Measurements from ENCODE around the gene KIF6. TPM values are rescaled to one million over a fixed set of nuclear protein-coding genes. Genes with fewer than 3 reads are reported as not detected.

Gene KIF6
- total RNA-seq, 1 experiment from 2014 or later: 2.7 TPM

DNA sequence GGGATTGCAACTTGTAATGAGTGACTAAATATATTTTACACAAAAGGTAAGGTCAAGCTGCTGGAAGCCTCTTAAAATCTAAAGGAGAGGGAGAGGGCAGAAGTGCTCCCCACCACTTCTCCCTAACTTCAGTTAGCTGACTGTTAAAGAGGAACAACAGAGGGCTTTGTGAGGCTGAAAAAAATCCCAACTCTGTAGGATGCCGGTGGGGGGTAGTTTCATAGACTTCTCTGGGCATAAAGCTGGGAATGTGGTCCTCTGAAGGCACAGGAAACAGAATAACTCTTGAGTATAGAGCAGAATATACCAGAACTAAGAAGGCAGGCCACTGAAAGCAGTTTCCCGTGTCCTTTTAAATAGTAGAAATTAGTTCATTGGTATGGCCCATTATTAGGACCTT, 71.6 kb downstream of the KIF6 start:
- Histone ChIP-seq H3K36me3 (ENCODE audit: insufficient read depth, low read length, poor library complexity, severe bottlenecking) (no peaks in the 10 kb centered on the region), H3K27ac (ENCODE audit: low read depth, low read length, poor library complexity, severe bottlenecking) (no peak overlapping the region), H3K9me3 (ENCODE audit: low read depth, low read length, poor library complexity, severe bottlenecking) (no peaks in the 10 kb centered on the region), H3K27me3 (replicated peaks; ENCODE audit: insufficient read depth, low read depth, low read length, poor library complexity) (no peaks in the 10 kb centered on the region), H3K4me3 (ENCODE audit: low read depth, low read length, poor library complexity, severe bottlenecking) (no peak overlapping the region), H3K4me1 (ENCODE audit: insufficient read depth, low read length, poor library complexity, severe bottlenecking) (no peaks in the 10 kb centered on the region)
- peak; percentile 24 for DNase-seq (ENCODE audit: low spot score)
- intact Hi-C loops (cut with micrococcal nuclease; ENCODE audit: unreplicated experiment): no loop called here
- TF ChIP-seq EZH2 (IDR thresholded peaks at IDR 0.05; ENCODE audit: borderline replicate concordance, low read depth, low read length, poor library complexity, severe bottlenecking): no peak
- TF ChIP-seq, protein P1, sequence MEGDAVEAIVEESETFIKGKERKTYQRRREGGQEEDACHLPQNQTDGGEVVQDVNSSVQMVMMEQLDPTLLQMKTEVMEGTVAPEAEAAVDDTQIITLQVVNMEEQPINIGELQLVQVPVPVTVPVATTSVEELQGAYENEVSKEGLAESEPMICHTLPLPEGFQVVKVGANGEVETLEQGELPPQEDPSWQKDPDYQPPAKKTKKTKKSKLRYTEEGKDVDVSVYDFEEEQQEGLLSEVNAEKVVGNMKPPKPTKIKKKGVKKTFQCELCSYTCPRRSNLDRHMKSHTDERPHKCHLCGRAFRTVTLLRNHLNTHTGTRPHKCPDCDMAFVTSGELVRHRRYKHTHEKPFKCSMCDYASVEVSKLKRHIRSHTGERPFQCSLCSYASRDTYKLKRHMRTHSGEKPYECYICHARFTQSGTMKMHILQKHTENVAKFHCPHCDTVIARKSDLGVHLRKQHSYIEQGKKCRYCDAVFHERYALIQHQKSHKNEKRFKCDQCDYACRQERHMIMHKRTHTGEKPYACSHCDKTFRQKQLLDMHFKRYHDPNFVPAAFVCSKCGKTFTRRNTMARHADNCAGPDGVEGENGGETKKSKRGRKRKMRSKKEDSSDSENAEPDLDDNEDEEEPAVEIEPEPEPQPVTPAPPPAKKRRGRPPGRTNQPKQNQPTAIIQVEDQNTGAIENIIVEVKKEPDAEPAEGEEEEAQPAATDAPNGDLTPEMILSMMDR (conservative IDR thresholded peaks at IDR 0.05; ENCODE audit: low read depth, low read length): no peak
- CTCF ChIA-PET: no interaction called here
- no TSS peak for BruUV-seq (replicated peaks)
- POLR2A ChIA-PET (ENCODE audit: low non-redundant PET): no interaction called here

DNA sequence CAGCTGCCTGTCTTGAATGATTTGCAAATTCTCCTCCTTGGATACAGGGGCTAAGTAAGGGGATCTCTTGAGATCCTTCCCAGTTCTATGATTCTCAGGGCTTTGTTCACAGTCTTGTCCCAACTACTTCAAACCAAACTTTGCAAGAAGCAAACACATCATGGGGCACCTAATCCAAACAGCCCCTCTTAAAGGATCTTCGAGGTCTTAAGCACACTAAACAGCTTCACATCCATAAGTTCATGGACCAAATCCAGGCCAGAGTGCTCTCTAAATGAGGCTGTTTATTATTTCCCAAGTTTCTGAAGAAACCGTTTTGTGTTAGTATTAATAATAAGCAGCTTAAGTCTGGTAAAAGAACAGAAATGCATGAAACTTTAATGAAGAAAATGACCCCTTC, 75.2 kb downstream of the KIF6 start:
- no peak for DNase-seq (ENCODE audit: low spot score)
- TF ChIP-seq, protein P1 (conservative IDR thresholded peaks at IDR 0.05; ENCODE audit: low read depth, low read length): no peak
- no peak for TF ChIP-seq EZH2 (IDR thresholded peaks at IDR 0.05; ENCODE audit: borderline replicate concordance, low read depth, low read length, poor library complexity, severe bottlenecking)
- Histone ChIP-seq H3K4me3 (ENCODE audit: low read depth, low read length, poor library complexity, severe bottlenecking) (no peak overlapping the region), H3K36me3 (ENCODE audit: insufficient read depth, low read length, poor library complexity, severe bottlenecking) (no peaks in the 10 kb centered on the region), H3K9me3 (ENCODE audit: low read depth, low read length, poor library complexity, severe bottlenecking) (no peaks in the 10 kb centered on the region), H3K27ac (ENCODE audit: low read depth, low read length, poor library complexity, severe bottlenecking) (no peak overlapping the region), H3K4me1 (ENCODE audit: insufficient read depth, low read length, poor library complexity, severe bottlenecking) (peaks cover 14% of the 10 kb centered on the region), H3K27me3 (replicated peaks; ENCODE audit: insufficient read depth, low read depth, low read length, poor library complexity) (no peaks in the 10 kb centered on the region)
- BruUV-seq (replicated peaks): no TSS peak
- intact Hi-C loops (cut with micrococcal nuclease; ENCODE audit: unreplicated experiment): no loop called here
- POLR2A ChIA-PET (ENCODE audit: low non-redundant PET): no interaction called here
- CTCF ChIA-PET: no interaction called here

DNA sequence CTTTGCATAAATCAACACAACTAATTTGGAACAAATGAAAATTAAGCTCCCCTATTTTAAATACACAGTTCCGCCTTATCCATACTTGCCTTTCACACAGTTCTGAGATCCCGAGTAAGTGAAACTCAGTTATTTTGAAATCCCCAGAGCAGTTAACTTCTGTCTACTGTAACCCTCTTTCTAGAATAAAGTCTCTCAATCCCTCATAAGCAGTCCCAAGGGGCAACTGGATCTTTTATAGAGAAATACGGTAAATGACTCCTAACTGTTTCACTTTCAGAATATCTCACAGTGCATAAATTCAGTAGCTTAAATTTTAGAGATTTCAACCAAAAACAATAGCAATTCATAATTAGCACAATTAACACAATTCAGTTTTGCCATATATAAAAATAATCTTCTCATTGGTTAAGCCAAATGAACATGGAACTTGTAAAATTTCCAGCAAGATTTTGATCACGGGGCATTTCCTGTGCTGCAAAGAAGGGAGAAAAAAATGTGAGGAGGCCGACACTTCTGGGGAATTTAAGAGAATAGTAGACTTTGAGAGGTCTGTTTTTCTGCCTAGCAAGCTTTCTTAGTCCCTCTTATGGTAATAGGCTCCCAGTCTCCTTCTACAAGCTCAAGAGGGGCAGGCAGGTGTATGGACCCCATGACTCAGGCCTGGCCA, 78.3 kb downstream of the KIF6 start:
- Histone ChIP-seq H3K27me3 (replicated peaks; ENCODE audit: insufficient read depth, low read depth, low read length, poor library complexity) (no peaks in the 10 kb centered on the region), H3K9me3 (ENCODE audit: low read depth, low read length, poor library complexity, severe bottlenecking) (no peaks in the 10 kb centered on the region), H3K27ac (ENCODE audit: low read depth, low read length, poor library complexity, severe bottlenecking) (peak overlapping the region; percentile 4), H3K4me1 (ENCODE audit: insufficient read depth, low read length, poor library complexity, severe bottlenecking) (peaks cover 14% of the 10 kb centered on the region), H3K36me3 (ENCODE audit: insufficient read depth, low read length, poor library complexity, severe bottlenecking) (no peaks in the 10 kb centered on the region), H3K4me3 (ENCODE audit: low read depth, low read length, poor library complexity, severe bottlenecking) (peak overlapping the region; percentile 25)
- POLR2A ChIA-PET (ENCODE audit: low non-redundant PET): no interaction called here
- intact Hi-C loops (cut with micrococcal nuclease; ENCODE audit: unreplicated experiment): no loop called here
- no peak for TF ChIP-seq EZH2 (IDR thresholded peaks at IDR 0.05; ENCODE audit: borderline replicate concordance, low read depth, low read length, poor library complexity, severe bottlenecking)
- CTCF ChIA-PET: no interaction called here
- DNase-seq (ENCODE audit: low spot score): peak; percentile 69
- no TSS peak for BruUV-seq (replicated peaks)

DNA sequence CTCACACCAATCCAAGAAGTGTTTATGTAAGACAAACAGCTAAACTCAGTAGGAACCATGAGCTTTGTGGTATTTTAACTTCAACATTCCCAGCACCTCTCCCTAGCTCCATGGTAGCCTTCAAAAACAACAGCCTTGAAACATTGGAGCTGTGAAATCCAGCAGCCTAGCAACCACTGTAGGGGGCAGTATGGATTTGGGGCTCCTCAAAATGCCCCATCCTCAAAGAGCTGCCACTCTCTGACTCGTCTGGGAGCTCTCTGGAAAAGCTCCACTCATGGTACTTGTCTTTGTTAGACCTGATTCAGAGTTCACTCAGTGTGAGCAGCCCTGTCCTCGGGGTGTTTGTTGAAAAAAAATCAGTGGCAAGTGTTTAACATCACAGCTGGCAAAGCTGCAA, 82.9 kb downstream of the KIF6 start:
- H3K4me1 ChIP-seq (ENCODE audit: insufficient read depth, low read length, poor library complexity, severe bottlenecking): peaks cover 23% of the 10 kb centered on the region
- no peaks in the 10 kb centered on the region for H3K9me3 ChIP-seq (ENCODE audit: low read depth, low read length, poor library complexity, severe bottlenecking)
- no peak overlapping the region for H3K4me3 ChIP-seq (ENCODE audit: low read depth, low read length, poor library complexity, severe bottlenecking)
- ChIA-PET CTCF (no interaction called here), POLR2A (ENCODE audit: low non-redundant PET) (no interaction called here)
- no peaks in the 10 kb centered on the region for H3K36me3 ChIP-seq (ENCODE audit: insufficient read depth, low read length, poor library complexity, severe bottlenecking)
- no peaks in the 10 kb centered on the region for H3K27me3 ChIP-seq (replicated peaks; ENCODE audit: insufficient read depth, low read depth, low read length, poor library complexity)
- intact Hi-C loops (cut with micrococcal nuclease; ENCODE audit: unreplicated experiment): no loop called here
- no peak for DNase-seq (ENCODE audit: low spot score)
- TF ChIP-seq, protein P1 (conservative IDR thresholded peaks at IDR 0.05; ENCODE audit: low read depth, low read length): peak; percentile 36; the same call in 1 of the 2 replicates
- TF ChIP-seq EZH2 (IDR thresholded peaks at IDR 0.05; ENCODE audit: borderline replicate concordance, low read depth, low read length, poor library complexity, severe bottlenecking): no peak
- BruUV-seq (replicated peaks): no TSS peak
- H3K27ac ChIP-seq (ENCODE audit: low read depth, low read length, poor library complexity, severe bottlenecking): no peak overlapping the region
